HEK293T (cell line): Measurements from ENCODE around the gene TAS2R38.

Experiments used
- CTCF ChIA-PET: fragments of 350-600 bp; formaldehyde crosslinking; extraction: SDS; loops from one replicate; lab custom pipeline; 2021; ENCODE audit warnings: antibody characterized with exemption, inconsistent platforms; lab: Yijun Ruan, JAX
- POLR2A ChIA-PET: fragments of 350-600 bp; formaldehyde crosslinking; extraction: SDS; loops from one replicate; lab custom pipeline; 2020; ENCODE audit warnings: antibody characterized with exemption, inconsistent platforms; lab: Yijun Ruan, JAX
- DNase-seq: peaks from one replicate; pipeline ENCODE4 v3.0.0; 2012; ENCODE audit warnings: mixed read lengths; ENCODE audit errors: extremely low spot score
- ARNT ChIP-seq: fragments of 450-650 bp; IDR thresholded peaks from 2 replicates; pipeline ENCODE4 v1.6.1; 2017; ENCODE audit warnings: mild to moderate bottlenecking
- BHLHE40 ChIP-seq: fragments of 450-650 bp; IDR thresholded peaks from 2 replicates; pipeline ENCODE4 v1.6.1; 2016; ENCODE audit warnings: mild to moderate bottlenecking, moderate library complexity, borderline replicate concordance
- CTBP1 ChIP-seq: fragments of 450-650 bp; IDR thresholded peaks from 2 replicates; pipeline ENCODE4 v1.6.1; 2016; ENCODE audit warnings: borderline replicate concordance
- ELF4 ChIP-seq: fragments of 450-650 bp; IDR thresholded peaks from 2 replicates; pipeline ENCODE4 v1.6.1; 2017; ENCODE audit warnings: antibody characterized with exemption
- FOXA1 ChIP-seq: fragments of 450-650 bp; IDR thresholded peaks from 2 replicates; pipeline ENCODE4 v1.6.1; 2016; ENCODE audit warnings: mild to moderate bottlenecking
- FOXK2 ChIP-seq: fragments of 450-650 bp; IDR thresholded peaks from 2 replicates; pipeline ENCODE4 v1.6.1; 2016; ENCODE audit warnings: mild to moderate bottlenecking
- FOXM1 ChIP-seq: fragments of 450-650 bp; IDR thresholded peaks from 2 replicates; pipeline ENCODE4 v1.6.1; 2017; ENCODE audit warnings: mild to moderate bottlenecking, borderline replicate concordance
- HDGF ChIP-seq: fragments of 450-650 bp; IDR thresholded peaks from 2 replicates; pipeline ENCODE4 v1.6.1; 2017; ENCODE audit warnings: antibody characterized with exemption, borderline replicate concordance
- L3MBTL2 ChIP-seq: fragments of 450-650 bp; conservative IDR thresholded peaks from 2 replicates; pipeline ENCODE4 v1.6.1; 2016; ENCODE audit warnings: mild to moderate bottlenecking
- LEF1 ChIP-seq: fragments of 450-650 bp; IDR thresholded peaks from 2 replicates; pipeline ENCODE4 v1.6.1; 2017; ENCODE audit warnings: mild to moderate bottlenecking, borderline replicate concordance
- NFRKB ChIP-seq: fragments of 450-650 bp; IDR thresholded peaks from 2 replicates; pipeline ENCODE4 v1.6.1; 2016; ENCODE audit warnings: mild to moderate bottlenecking, moderate library complexity
- PKNOX1 ChIP-seq: fragments of 450-650 bp; IDR thresholded peaks from 2 replicates; pipeline ENCODE4 v1.6.1; 2016
- SP1 ChIP-seq: fragments of 450-650 bp; IDR thresholded peaks from 2 replicates; pipeline ENCODE4 v1.6.1; 2017
- SUZ12 ChIP-seq: fragments of 450-650 bp; IDR thresholded peaks from 2 replicates; pipeline ENCODE4 v1.6.1; 2016; ENCODE audit warnings: mild to moderate bottlenecking
- TARDBP ChIP-seq: fragments of 450-650 bp; IDR thresholded peaks from 2 replicates; pipeline ENCODE4 v1.6.1; 2016
- ZNF384 ChIP-seq: fragments of 450-650 bp; IDR thresholded peaks from 2 replicates; pipeline ENCODE4 v1.6.1; 2016

TAS2R38 gene

GRCh38 chr7:141960687-141961422 lies 12.7 kb downstream of the TAS2R38 start:
- TF ChIP-seq NFRKB: no peak
- TF ChIP-seq BHLHE40: no peak
- no peak for TF ChIP-seq FOXM1
- no peak for TF ChIP-seq L3MBTL2
- no peak for TF ChIP-seq ARNT
- no peak for DNase-seq
- ChIA-PET POLR2A (no interaction called here), CTCF (no interaction called here)

GRCh38 chr7:141956084-141956483 lies 17.5 kb downstream of the TAS2R38 start:
- CTCF ChIA-PET: no interaction called here
- TF ChIP-seq PKNOX1 (no peak), ZNF384 (no peak), LEF1 (no peak), FOXK2 (no peak)
- POLR2A ChIA-PET: no interaction called here
- DNase-seq: no peak

GRCh38 chr7:141954334-141954733 lies 19.2 kb downstream of the TAS2R38 start:
- POLR2A ChIA-PET: no interaction called here
- no peak for TF ChIP-seq ZNF384
- no peak for TF ChIP-seq CTBP1
- TF ChIP-seq ARNT: no peak
- TF ChIP-seq NFRKB: no peak
- no peak for TF ChIP-seq ELF4
- no peak for TF ChIP-seq FOXK2
- TF ChIP-seq TARDBP: no peak
- CTCF ChIA-PET: no interaction called here
- DNase-seq: no peak

GRCh38 chr7:141952461-141952860 lies 21.1 kb downstream of the TAS2R38 start:
- ChIA-PET CTCF (no interaction called here), POLR2A (no interaction called here)
- DNase-seq: no peak
- TF ChIP-seq SUZ12 (no peak), HDGF (no peak), FOXM1 (no peak), SP1 (no peak), TARDBP (no peak), ELF4 (no peak), FOXA1 (no peak), FOXK2 (no peak), BHLHE40 (no peak), PKNOX1 (no peak), CTBP1 (no peak), NFRKB (no peak), ZNF384 (no peak), ARNT (no peak), L3MBTL2 (no peak), LEF1 (no peak)

GRCh38 chr7:141950806-141951205 lies 22.8 kb downstream of the TAS2R38 start:
- ChIA-PET POLR2A (no interaction called here), CTCF (no interaction called here)
- no peak for DNase-seq
- TF ChIP-seq NFRKB: no peak
- TF ChIP-seq ZNF384: no peak
- TF ChIP-seq FOXM1: no peak
- TF ChIP-seq CTBP1: no peak
- TF ChIP-seq L3MBTL2: no peak
- no peak for TF ChIP-seq TARDBP
- TF ChIP-seq FOXK2: no peak
- TF ChIP-seq SUZ12: no peak
- TF ChIP-seq ARNT: no peak

GRCh38 chr7:141949911-141950310 lies 23.7 kb downstream of the TAS2R38 start:
- DNase-seq: no peak
- TF ChIP-seq FOXM1 (no peak), BHLHE40 (no peak), SP1 (no peak), CTBP1 (no peak), HDGF (no peak), FOXK2 (no peak), ZNF384 (no peak)
- ChIA-PET CTCF (no interaction called here), POLR2A (no interaction called here)

GRCh38 chr7:141949451-141949850 lies 24.1 kb downstream of the TAS2R38 start:
- CTCF ChIA-PET: no interaction called here

GRCh38 chr7:141949021-141949420 lies 24.6 kb downstream of the TAS2R38 start:
- POLR2A ChIA-PET: no interaction called here
- no peak for TF ChIP-seq HDGF
- TF ChIP-seq FOXA1: no peak
- no peak for DNase-seq
- CTCF ChIA-PET: no interaction called here

More at GRCh38 chr7:141949451-141949850, 24.1 kb downstream of the TAS2R38 start:
- TF ChIP-seq SUZ12: no peak
- TF ChIP-seq TARDBP: no peak
- TF ChIP-seq FOXA1: no peak
- no peak for TF ChIP-seq ZNF384
- no peak for TF ChIP-seq FOXK2
- no peak for TF ChIP-seq SP1
- no peak for DNase-seq
- POLR2A ChIA-PET: no interaction called here
